HCT116 (cell line): ENCODE data around the gene IREB2. TPM values are rescaled to one million over a fixed set of nuclear protein-coding genes. Genes with fewer than 3 reads are reported as not detected.

Experiments
- ATAC-seq: fragments of 200-7000 bp; cut with Tn5 transposase; 2 replicates; pipeline ENCODE4 v1.9.1; 2020; ENCODE audit warnings: mild to moderate bottlenecking, moderate library complexity
- BruUV-seq: library from RNA; stranded (reverse); fragments of 400-500 nt; replicated peaks from 2 replicates; lab custom pipeline; 2021; lab: Mats Ljungman, UMichigan
- CTCF ChIA-PET: fragments of 300-600 bp; sonication (Branson Sonifier 250); formaldehyde crosslinking; loops from one replicate; lab custom pipeline; 2021; ENCODE audit warnings: antibody characterized with exemption; lab: Charles Lee
- POLR2A ChIA-PET: fragments of 300-600, 350-600 bp; sonication (Branson Sonifier 250); formaldehyde crosslinking; loops from one replicate; lab custom pipeline; 2021; ENCODE audit warnings: antibody characterized with exemption; lab: Charles Lee
- RAD21 ChIA-PET, 2 experiments: fragments of 300-600 bp; sonication (Branson Sonifier 250); formaldehyde crosslinking; loops; one replicate each; lab custom pipeline; 2023; ENCODE audit warnings: low total read pairs in 2 of 2; ENCODE audit not compliant: uncharacterized antibody in 2 of 2, unreplicated experiment in 2 of 2, low non-redundant PET in 1 of 2; lab: Charles Lee
- DNase-seq: peaks from one replicate; pipeline ENCODE4 v3.0.0-alpha.2; 2010; ENCODE audit warnings: low read depth, low spot score
- H2AFZ ChIP-seq: fragments of 200-600 bp; shearing (Covaris generic), sonication (generic); 2 replicates; pipeline ENCODE4 v1.6.1; 2017; ENCODE audit warnings: low read depth, mixed run types, mixed read lengths, antibody characterized with exemption, low read length; ENCODE audit not compliant: poor library complexity, severe bottlenecking
- H3K27ac ChIP-seq: 2 replicates; pipeline ENCODE4 v1.5.1; 2012; ENCODE audit warnings: low read depth, low read length
- H3K27me3 ChIP-seq: fragments of 200-600 bp; sonication (generic); 2 replicates; pipeline ENCODE4 v1.6.1; 2016; ENCODE audit warnings: mixed run types, low read length, mixed read lengths; ENCODE audit not compliant: insufficient read depth
- H3K36me3 ChIP-seq, 2 experiments: fragments of 200-500 bp in 1 of 2; fragments of 200-600 bp in 1 of 2; sonication (Bioruptor generic) in 1 of 2; sonication (generic) in 1 of 2; 2 replicates each; pipeline versions ENCODE4 v1.5.1 to v1.6.1; 2014 to 2016; ENCODE audit warnings: low read length in 2 of 2, inconsistent platforms in 1 of 2, mixed read lengths in 1 of 2, mixed run types in 1 of 2; ENCODE audit not compliant: insufficient read depth in 2 of 2, control insufficient read depth in 1 of 2
- H3K4me1 ChIP-seq, 2 experiments: fragments of 200-600 bp in 1 of 2; sonication (generic) in 1 of 2; 2 replicates each; pipeline versions ENCODE4 v1.5.1 to v1.6.1; 2012 to 2017; ENCODE audit warnings: low read length in 2 of 2, inconsistent platforms in 1 of 2, mild to moderate bottlenecking in 1 of 2, mixed read lengths in 1 of 2, mixed run types in 1 of 2, moderate library complexity in 1 of 2; ENCODE audit not compliant: insufficient read depth in 2 of 2, control insufficient read depth in 1 of 2
- H3K4me2 ChIP-seq: fragments of 200-600 bp; sonication (generic); 2 replicates; pipeline ENCODE4 v1.6.1; 2017; ENCODE audit warnings: mixed run types, low read length, mixed read lengths
- H3K4me3 ChIP-seq, 2 experiments: fragments of 200-600 bp in 1 of 2; sonication (generic) in 1 of 2; replicated peaks in 1 of 2; 2 replicates each; pipeline ENCODE4 v1.5.1; 2011 to 2016; ENCODE audit warnings: low read length in 2 of 2, control low read depth in 1 of 2, low read depth in 1 of 2, mild to moderate bottlenecking in 1 of 2, mixed read lengths in 1 of 2, mixed run types in 1 of 2
- H3K79me2 ChIP-seq: fragments of 200-600 bp; sonication (generic); 2 replicates; pipeline ENCODE4 v1.6.1; 2017; ENCODE audit warnings: mild to moderate bottlenecking, mixed run types, low read length, moderate library complexity, mixed read lengths; ENCODE audit not compliant: insufficient read depth
- H3K9ac ChIP-seq: fragments of 200-600 bp; sonication (generic); 2 replicates; pipeline ENCODE4 v1.6.1; 2016; ENCODE audit warnings: low read length, mixed read lengths
- H3K9me2 ChIP-seq: fragments of 200-600 bp; sonication (generic), shearing (Covaris generic); 2 replicates; pipeline ENCODE4 v1.6.1; 2017; ENCODE audit warnings: mixed run types, mild to moderate bottlenecking, moderate library complexity; ENCODE audit not compliant: insufficient read depth
- H3K9me3 ChIP-seq, 2 experiments: fragments of 200-500 bp in 1 of 2; fragments of 200-600 bp in 1 of 2; sonication (Bioruptor generic) in 1 of 2; sonication (generic) in 1 of 2; 2 replicates each; pipeline ENCODE4 v1.6.1; 2014 to 2017; ENCODE audit warnings: low read length in 2 of 2, mixed read lengths in 2 of 2, inconsistent platforms in 1 of 2, low read depth in 1 of 2, mild to moderate bottlenecking in 1 of 2, mixed run types in 1 of 2, moderate library complexity in 1 of 2; ENCODE audit not compliant: control insufficient read depth in 1 of 2, insufficient read depth in 1 of 2
- H4K20me1 ChIP-seq: fragments of 200-600 bp; sonication (generic), shearing (Covaris generic); 2 replicates; pipeline ENCODE4 v1.6.1; 2017; ENCODE audit warnings: mixed run types, mild to moderate bottlenecking, moderate library complexity; ENCODE audit not compliant: insufficient read depth
- CBX3 ChIP-seq: IDR thresholded peaks from 2 replicates; pipeline ENCODE4 v1.6.1; 2012; ENCODE audit warnings: low read depth
- CEBPB ChIP-seq: IDR thresholded peaks from 2 replicates; pipeline ENCODE4 v1.6.1; 2012; ENCODE audit warnings: low read depth
- EGR1 ChIP-seq: IDR thresholded peaks from 2 replicates; pipeline ENCODE4 v1.6.1; 2012; ENCODE audit warnings: low read depth
- ELF1 ChIP-seq: IDR thresholded peaks from 2 replicates; pipeline ENCODE4 v1.6.1; 2012; ENCODE audit warnings: low read depth, borderline replicate concordance
- EZH2 ChIP-seq: fragments of 200-600 bp; sonication (generic); IDR thresholded peaks from 2 replicates; pipeline ENCODE4 v1.6.1; 2017; ENCODE audit warnings: antibody characterized with exemption, mixed run types
- EZH2phosphoT487 ChIP-seq: fragments of 200-600 bp; IDR thresholded peaks from 2 replicates; pipeline ENCODE4 v1.6.1; 2018; ENCODE audit warnings: antibody characterized with exemption, borderline replicate concordance
- FOSL1 ChIP-seq: IDR thresholded peaks from 2 replicates; pipeline ENCODE4 v1.6.1; 2012; ENCODE audit warnings: low read depth
- JUND ChIP-seq: IDR thresholded peaks from 2 replicates; pipeline ENCODE4 v1.6.1; 2012
- POLR2A ChIP-seq: IDR thresholded peaks from 2 replicates; pipeline ENCODE4 v1.7.0; 2011; ENCODE audit warnings: borderline replicate concordance; ENCODE audit not compliant: insufficient read depth, insufficient read length; ENCODE audit errors: extremely low read depth
- POLR2AphosphoS5 ChIP-seq: IDR thresholded peaks from 2 replicates; pipeline ENCODE4 v1.6.1; 2011; ENCODE audit warnings: mild to moderate bottlenecking, low read depth, low read length, moderate library complexity
- RAD21 ChIP-seq: IDR thresholded peaks from 2 replicates; pipeline ENCODE4 v1.6.1; 2012; ENCODE audit warnings: low read depth, mild to moderate bottlenecking
- TCF7L2 ChIP-seq: IDR thresholded peaks from 2 replicates; pipeline ENCODE4 v1.7.0; 2011; ENCODE audit warnings: borderline replicate concordance, inconsistent platforms; ENCODE audit not compliant: insufficient read depth, insufficient read length; ENCODE audit errors: extremely low read depth
- YY1 ChIP-seq: IDR thresholded peaks from 2 replicates; pipeline ENCODE4 v1.6.1; 2011; ENCODE audit warnings: low read length, low read depth, moderate library complexity, mild to moderate bottlenecking; ENCODE audit not compliant: insufficient replicate concordance; ENCODE audit errors: extremely low read depth
- ZNF274 ChIP-seq: fragments of 200-500 bp; sonication (Bioruptor generic); IDR thresholded peaks from 2 replicates; pipeline ENCODE4 v1.6.1; 2014; ENCODE audit warnings: mild to moderate bottlenecking, low read depth, low read length, inconsistent platforms
- intact Hi-C: fragments of 100-400 bp; cut with micrococcal nuclease; formaldehyde crosslinking; loops from 2 replicates; pipeline ENCODE4 v1.10.0; 2022
- total RNA-seq: library from RNA; stranded (reverse); gene quantifications from one replicate; pipeline ENCODE4 v1.2.1, GENCODE V29; 2021; ENCODE audit not compliant: unreplicated experiment
- TF ChIP-seq, protein P1 (sequence below): IDR thresholded peaks from 2 replicates; pipeline ENCODE4 v1.6.1; 2011; ENCODE audit warnings: mild to moderate bottlenecking, low read length, moderate library complexity; ENCODE audit not compliant: insufficient replicate concordance; ENCODE audit errors: extremely low read depth
- TF ChIP-seq, protein P2 (sequence below), 3 experiments: fragments of 200-600 bp in 1 of 3; sonication (generic) in 1 of 3; IDR thresholded peaks in 2 of 3; conservative IDR thresholded peaks in 1 of 3; 2 replicates each; pipeline ENCODE4 v1.5.1; 2012 to 2017; ENCODE audit warnings: low read depth in 2 of 3, low read length in 2 of 3, antibody characterized with exemption in 1 of 3, borderline replicate concordance in 1 of 3, control low read depth in 1 of 3, mild to moderate bottlenecking in 1 of 3, mixed read lengths in 1 of 3, mixed run types in 1 of 3, moderate library complexity in 1 of 3; ENCODE audit not compliant: insufficient read depth in 1 of 3
- TF ChIP-seq, protein P3 (sequence below): IDR thresholded peaks from 2 replicates; pipeline ENCODE4 v1.6.1; 2012; ENCODE audit warnings: low read depth

The IREB2 gene
- total RNA-seq, 1 experiment from 2014 or later: 57.6 TPM

DNA sequence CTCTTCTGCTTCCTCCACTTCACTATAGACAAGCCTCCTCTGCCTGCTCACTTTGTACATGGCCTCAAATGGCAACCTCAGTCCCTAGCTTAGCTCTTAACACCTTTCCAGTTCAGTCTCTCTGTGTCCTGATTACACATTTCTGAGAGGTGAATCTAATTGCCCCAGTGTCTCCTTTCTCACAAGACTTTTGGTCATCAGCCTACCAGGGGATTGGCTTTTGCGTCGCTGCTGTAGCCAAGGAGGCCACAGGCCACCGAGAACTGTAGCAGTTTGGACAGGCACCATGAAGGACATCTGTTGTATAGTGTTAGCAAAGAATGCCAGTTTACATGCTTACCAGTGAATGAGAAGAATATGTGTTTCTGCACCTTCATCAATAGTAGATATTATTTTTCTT is 8.5 kb downstream of the IREB2 start (continued):
- TF ChIP-seq EZH2phosphoT487: no peak
- TF ChIP-seq, protein P1, sequence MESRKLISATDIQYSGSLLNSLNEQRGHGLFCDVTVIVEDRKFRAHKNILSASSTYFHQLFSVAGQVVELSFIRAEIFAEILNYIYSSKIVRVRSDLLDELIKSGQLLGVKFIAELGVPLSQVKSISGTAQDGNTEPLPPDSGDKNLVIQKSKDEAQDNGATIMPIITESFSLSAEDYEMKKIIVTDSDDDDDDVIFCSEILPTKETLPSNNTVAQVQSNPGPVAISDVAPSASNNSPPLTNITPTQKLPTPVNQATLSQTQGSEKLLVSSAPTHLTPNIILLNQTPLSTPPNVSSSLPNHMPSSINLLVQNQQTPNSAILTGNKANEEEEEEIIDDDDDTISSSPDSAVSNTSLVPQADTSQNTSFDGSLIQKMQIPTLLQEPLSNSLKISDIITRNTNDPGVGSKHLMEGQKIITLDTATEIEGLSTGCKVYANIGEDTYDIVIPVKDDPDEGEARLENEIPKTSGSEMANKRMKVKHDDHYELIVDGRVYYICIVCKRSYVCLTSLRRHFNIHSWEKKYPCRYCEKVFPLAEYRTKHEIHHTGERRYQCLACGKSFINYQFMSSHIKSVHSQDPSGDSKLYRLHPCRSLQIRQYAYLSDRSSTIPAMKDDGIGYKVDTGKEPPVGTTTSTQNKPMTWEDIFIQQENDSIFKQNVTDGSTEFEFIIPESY: no peak
- no peak for TF ChIP-seq POLR2A
- no peak for TF ChIP-seq EGR1
- TF ChIP-seq EZH2: no peak
- no peak for TF ChIP-seq CEBPB

DNA sequence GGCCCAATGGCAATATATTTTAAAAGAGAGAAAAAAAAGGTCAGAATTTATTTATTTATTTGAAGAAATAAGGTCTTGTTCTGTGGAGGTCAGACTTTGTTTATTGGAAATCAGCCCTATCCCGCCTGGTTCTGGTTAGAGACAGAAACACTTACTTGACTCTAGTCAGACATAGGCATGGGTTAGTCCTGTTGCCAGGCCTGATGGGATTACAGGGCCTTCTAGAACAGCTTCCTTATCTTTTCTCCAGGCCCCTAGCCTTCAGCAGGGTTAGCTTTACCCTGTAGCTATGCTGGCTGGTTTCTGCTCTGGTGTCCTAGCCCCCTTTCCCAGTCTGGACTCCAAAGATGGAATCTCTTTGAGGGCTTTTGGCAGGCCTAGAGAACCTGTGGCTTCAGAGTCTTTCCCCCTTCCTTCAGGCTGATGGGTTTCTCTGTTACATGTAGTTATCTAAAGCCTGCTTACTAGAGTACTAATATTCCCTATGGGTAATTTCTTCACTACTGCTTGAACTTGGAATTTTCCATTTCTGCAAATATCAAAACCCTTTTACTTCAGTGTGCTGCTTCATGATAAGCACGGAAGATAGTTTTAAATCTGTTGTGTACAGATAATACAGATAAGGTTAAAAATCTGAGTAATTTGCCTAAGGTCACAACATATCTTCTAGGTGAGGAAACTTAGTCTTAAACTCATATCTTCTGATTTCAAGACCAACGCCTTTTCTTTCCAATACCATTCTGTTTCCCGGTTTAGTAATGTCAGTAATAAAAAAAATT is 10.6 kb downstream of the IREB2 start:
- no peak for DNase-seq
- no peak for ATAC-seq
- H3K9ac ChIP-seq: no peak overlapping the region
- peaks cover 8 to 13% of the 10 kb centered on the region in 2 experiments for H3K36me3 ChIP-seq
- intact Hi-C loops: no loop called here
- POLR2A ChIA-PET: no interaction called here
- H3K4me1 ChIP-seq: no peaks in the 10 kb centered on the region
- no peak overlapping the region for H3K4me3 ChIP-seq
- no peaks in the 10 kb centered on the region for H3K9me3 ChIP-seq
- H2AFZ ChIP-seq: no peak overlapping the region
- H3K4me2 ChIP-seq: no peak overlapping the region
- peaks cover 100% of the 10 kb centered on the region for H3K79me2 ChIP-seq
- H3K27ac ChIP-seq: no peak overlapping the region
- no peaks in the 10 kb centered on the region for H3K9me2 ChIP-seq
- RAD21 ChIA-PET: no interaction called here
- H4K20me1 ChIP-seq: peaks cover 8% of the 10 kb centered on the region
- no peaks in the 10 kb centered on the region for H3K27me3 ChIP-seq
- CTCF ChIA-PET: no interaction called here
- BruUV-seq: no TSS peak
- TF ChIP-seq EZH2phosphoT487: no peak
- no peak for TF ChIP-seq TCF7L2
- TF ChIP-seq YY1: no peak
- no peak for TF ChIP-seq POLR2A
- no peak for TF ChIP-seq POLR2AphosphoS5
- TF ChIP-seq, protein P2, sequence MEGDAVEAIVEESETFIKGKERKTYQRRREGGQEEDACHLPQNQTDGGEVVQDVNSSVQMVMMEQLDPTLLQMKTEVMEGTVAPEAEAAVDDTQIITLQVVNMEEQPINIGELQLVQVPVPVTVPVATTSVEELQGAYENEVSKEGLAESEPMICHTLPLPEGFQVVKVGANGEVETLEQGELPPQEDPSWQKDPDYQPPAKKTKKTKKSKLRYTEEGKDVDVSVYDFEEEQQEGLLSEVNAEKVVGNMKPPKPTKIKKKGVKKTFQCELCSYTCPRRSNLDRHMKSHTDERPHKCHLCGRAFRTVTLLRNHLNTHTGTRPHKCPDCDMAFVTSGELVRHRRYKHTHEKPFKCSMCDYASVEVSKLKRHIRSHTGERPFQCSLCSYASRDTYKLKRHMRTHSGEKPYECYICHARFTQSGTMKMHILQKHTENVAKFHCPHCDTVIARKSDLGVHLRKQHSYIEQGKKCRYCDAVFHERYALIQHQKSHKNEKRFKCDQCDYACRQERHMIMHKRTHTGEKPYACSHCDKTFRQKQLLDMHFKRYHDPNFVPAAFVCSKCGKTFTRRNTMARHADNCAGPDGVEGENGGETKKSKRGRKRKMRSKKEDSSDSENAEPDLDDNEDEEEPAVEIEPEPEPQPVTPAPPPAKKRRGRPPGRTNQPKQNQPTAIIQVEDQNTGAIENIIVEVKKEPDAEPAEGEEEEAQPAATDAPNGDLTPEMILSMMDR (IDR thresholded peaks at IDR 0.05 in 2 of 3, conservative IDR thresholded peaks at IDR 0.05 in 1 of 3; ENCODE audit: borderline replicate concordance in 1 of 3, insufficient read depth in 1 of 3, low read depth in 2 of 3, low read length in 2 of 3): no peak
- TF ChIP-seq ZNF274: no peak
- no peak for TF ChIP-seq FOSL1
- TF ChIP-seq CEBPB: no peak
- TF ChIP-seq, protein P3, sequence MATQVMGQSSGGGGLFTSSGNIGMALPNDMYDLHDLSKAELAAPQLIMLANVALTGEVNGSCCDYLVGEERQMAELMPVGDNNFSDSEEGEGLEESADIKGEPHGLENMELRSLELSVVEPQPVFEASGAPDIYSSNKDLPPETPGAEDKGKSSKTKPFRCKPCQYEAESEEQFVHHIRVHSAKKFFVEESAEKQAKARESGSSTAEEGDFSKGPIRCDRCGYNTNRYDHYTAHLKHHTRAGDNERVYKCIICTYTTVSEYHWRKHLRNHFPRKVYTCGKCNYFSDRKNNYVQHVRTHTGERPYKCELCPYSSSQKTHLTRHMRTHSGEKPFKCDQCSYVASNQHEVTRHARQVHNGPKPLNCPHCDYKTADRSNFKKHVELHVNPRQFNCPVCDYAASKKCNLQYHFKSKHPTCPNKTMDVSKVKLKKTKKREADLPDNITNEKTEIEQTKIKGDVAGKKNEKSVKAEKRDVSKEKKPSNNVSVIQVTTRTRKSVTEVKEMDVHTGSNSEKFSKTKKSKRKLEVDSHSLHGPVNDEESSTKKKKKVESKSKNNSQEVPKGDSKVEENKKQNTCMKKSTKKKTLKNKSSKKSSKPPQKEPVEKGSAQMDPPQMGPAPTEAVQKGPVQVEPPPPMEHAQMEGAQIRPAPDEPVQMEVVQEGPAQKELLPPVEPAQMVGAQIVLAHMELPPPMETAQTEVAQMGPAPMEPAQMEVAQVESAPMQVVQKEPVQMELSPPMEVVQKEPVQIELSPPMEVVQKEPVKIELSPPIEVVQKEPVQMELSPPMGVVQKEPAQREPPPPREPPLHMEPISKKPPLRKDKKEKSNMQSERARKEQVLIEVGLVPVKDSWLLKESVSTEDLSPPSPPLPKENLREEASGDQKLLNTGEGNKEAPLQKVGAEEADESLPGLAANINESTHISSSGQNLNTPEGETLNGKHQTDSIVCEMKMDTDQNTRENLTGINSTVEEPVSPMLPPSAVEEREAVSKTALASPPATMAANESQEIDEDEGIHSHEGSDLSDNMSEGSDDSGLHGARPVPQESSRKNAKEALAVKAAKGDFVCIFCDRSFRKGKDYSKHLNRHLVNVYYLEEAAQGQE: no peak
- TF ChIP-seq RAD21: no peak
- no peak for TF ChIP-seq ELF1
- no peak for TF ChIP-seq CBX3
- TF ChIP-seq JUND: no peak
- no peak for TF ChIP-seq EGR1
